K562 (cell line): ENCODE results near the gene LUC7L. TPM values are rescaled to one million over a fixed set of nuclear protein-coding genes. Genes with fewer than 3 reads are reported as not detected.
A peak's percentile ranks its signal among the peaks of the same experiment; 100 is the strongest.

Experiments
- BACH1 ChIP-seq: fragments of 200-800 bp; sonication (Bioruptor generic); IDR thresholded peaks from 2 replicates; pipeline ENCODE4 v1.6.1; 2016; ENCODE audit warnings: missing genetic modification characterization, missing compliant biosample characterization
- DIDO1 ChIP-seq: fragments of 450-650 bp; IDR thresholded peaks from 2 replicates; pipeline ENCODE4 v1.6.1; 2016; ENCODE audit warnings: low read depth, missing biosample characterization, missing genetic modification characterization
- EGR1 ChIP-seq: fragments of 450-650 bp; conservative IDR thresholded peaks from 2 replicates; pipeline ENCODE4 v1.6.1; 2017; ENCODE audit warnings: mild to moderate bottlenecking
- EWSR1 ChIP-seq: fragments of 450-650 bp; IDR thresholded peaks from 2 replicates; pipeline ENCODE4 v1.6.1; 2018; ENCODE audit warnings: borderline replicate concordance, mild to moderate bottlenecking, low read depth, moderate library complexity; ENCODE audit not compliant: partially characterized antibody
- FOXK1 ChIP-seq: sonication (generic); formaldehyde crosslinking; IDR thresholded peaks from 2 replicates; pipeline ENCODE4 v1.8.0; 2022; ENCODE audit warnings: missing genetic modification reagents, mild to moderate bottlenecking, borderline replicate concordance
- FOXK2 ChIP-seq, 2 experiments: fragments of 450-650 bp; IDR thresholded peaks in 1 of 2; conservative IDR thresholded peaks in 1 of 2; 2 replicates each; pipeline ENCODE4 v1.6.1; 2016; ENCODE audit warnings: low read depth in 2 of 2, mild to moderate bottlenecking in 1 of 2
- GATA2 ChIP-seq: sonication (generic); formaldehyde crosslinking; IDR thresholded peaks from 2 replicates; pipeline ENCODE4 v1.4.0; 2020; ENCODE audit warnings: mild to moderate bottlenecking, missing genetic modification reagents
- JUND ChIP-seq, 2 experiments: IDR thresholded peaks; 2 replicates in 1 of 2; 3 replicates in 1 of 2; pipeline ENCODE4 v1.6.1; 2011; ENCODE audit warnings: borderline replicate concordance in 2 of 2, low read depth in 2 of 2, low read length in 2 of 2, improper control_type of control experiment in 1 of 2, missing biosample characterization in 1 of 2, missing genetic modification characterization in 1 of 2, missing genetic modification reagents in 1 of 2
- MCM7 ChIP-seq, 2 experiments: fragments of 450-650 bp; IDR thresholded peaks; 2 replicates each; pipeline ENCODE4 v1.6.1; 2016 to 2018
- MEIS2 ChIP-seq: fragments of 450-650 bp; IDR thresholded peaks from 2 replicates; pipeline ENCODE4 v1.6.1; 2014; ENCODE audit warnings: mild to moderate bottlenecking; ENCODE audit not compliant: partially characterized antibody
- POLR3G ChIP-seq: IDR thresholded peaks from 2 replicates; pipeline ENCODE4 v1.6.1; 2011; ENCODE audit not compliant: insufficient read length, insufficient replicate concordance; ENCODE audit errors: extremely low read depth
- SMARCA4 ChIP-seq: fragments of 450-650 bp; IDR thresholded peaks from 2 replicates; pipeline ENCODE4 v1.6.1; 2016
- USF2 ChIP-seq: sonication (generic); formaldehyde crosslinking; IDR thresholded peaks from 2 replicates; pipeline ENCODE4 v1.5.0; 2020; ENCODE audit warnings: missing genetic modification reagents
- VEZF1 ChIP-seq: fragments of 200-800 bp; sonication (Bioruptor generic); IDR thresholded peaks from 2 replicates; pipeline ENCODE4 v1.6.1; 2017; ENCODE audit warnings: missing genetic modification characterization, missing compliant biosample characterization
- ZBTB26 ChIP-seq: fragments of 450-650 bp; formaldehyde crosslinking; IDR thresholded peaks from 2 replicates; pipeline ENCODE4 v1.4.0; 2022; ENCODE audit warnings: missing genetic modification characterization
- ZBTB49 ChIP-seq: sonication (generic); formaldehyde crosslinking; IDR thresholded peaks from 2 replicates; pipeline ENCODE4 v1.8.0; 2022; ENCODE audit warnings: missing genetic modification reagents, mild to moderate bottlenecking, borderline replicate concordance
- ZHX1 ChIP-seq: fragments of 150-350 bp; conservative IDR thresholded peaks from 2 replicates; pipeline ENCODE4 v1.6.1; 2014; ENCODE audit warnings: low read length
- ZNF23 ChIP-seq: fragments of 250-450 bp; sonication (Bioruptor Pico); IDR thresholded peaks from 2 replicates; pipeline ENCODE4 v1.4.0; 2020; ENCODE audit warnings: mild to moderate bottlenecking
- ZNF584 ChIP-seq: fragments of 200-800 bp; sonication (Bioruptor generic); IDR thresholded peaks from 2 replicates; pipeline ENCODE4 v1.6.1; 2016; ENCODE audit warnings: low read depth, mild to moderate bottlenecking, missing genetic modification characterization, missing compliant biosample characterization
- ZNF766 ChIP-seq: fragments of 200-800 bp; sonication (Bioruptor generic); conservative IDR thresholded peaks from 2 replicates; pipeline ENCODE4 v1.6.1; 2016; ENCODE audit warnings: missing genetic modification characterization, missing compliant biosample characterization
- polyA plus RNA-seq, 8 experiments: library from polyadenylated mRNA; depleted of rRNA in 4 of 8; stranded (reverse) in 5 of 8; unstranded in 3 of 8; fragments of >200 nt; fragmentation: Nextera tagmentation in 2 of 8; fragmentation: Illumina TruSeq in 1 of 8; extraction: Ambion mirVana in 2 of 8; extraction: Trizol in 1 of 8; gene quantifications; 2 replicates each; pipeline versions ENCODE4 v1.2.1 to v1.2.3, GENCODE V29; 2011 to 2014; ENCODE audit warnings: inconsistent platforms in 1 of 8, missing spikeins in 1 of 8
- total RNA-seq, 7 experiments: library from RNA; depleted of rRNA in 6 of 7; stranded (reverse); fragments of >200 nt in 6 of 7; fragmentation: Illumina TruSeq in 2 of 7; extraction: Trizol in 2 of 7; gene quantifications; 2 replicates each; pipeline versions ENCODE4 v1.2.1 to v1.2.3, GENCODE V29; 2011 to 2021; ENCODE audit warnings: low replicate concordance in 1 of 7

The LUC7L gene
- total and polyA plus RNA-seq, 9 of the 15 experiments (the other 6 are each of a cell fraction or from before 2014, with no cell fraction given): 1.7 to 93.3 (median 59.5) TPM

GRCh38 chr16:143047-143446, 86.2 kb downstream of the LUC7L start (continued):
- TF ChIP-seq USF2 (CRISPR knock-in tag) (no peak), EWSR1 (no peak), FOXK1 (no peak), BACH1 (no peak), ZNF766 (CRISPR knock-in tag) (peak; percentile 53; the same call in 1 of the 2 replicates), JUND (IDR thresholded peaks at IDR 0.05; ENCODE audit: borderline replicate concordance, low read depth, low read length) (peak; percentile 61; the same call in 1 of the 2 replicates), JUND (tag; IDR thresholded peaks at IDR 0.05; ENCODE audit: borderline replicate concordance, low read depth, low read length) (no peak; the same call in 2 of the 3 replicates), ZNF23 (CRISPR knock-in tag) (no peak), VEZF1 (CRISPR knock-in tag) (peak; percentile 74), FOXK2 (conservative IDR thresholded peaks at IDR 0.05 in 1 of 2, IDR thresholded peaks at IDR 0.05 in 1 of 2; ENCODE audit: low read depth in 2 of 2) (no peak), MEIS2 (no peak), ZNF584 (no peak), SMARCA4 (peak; percentile 90), GATA2 (peak; percentile 85), EGR1 (peak; percentile 24; the same call in 1 of the 2 replicates), ZBTB26 (CRISPR knock-in tag) (no peak), DIDO1 (tag) (no peak), ZHX1 (no peak), ZBTB49 (CRISPR knock-in tag) (no peak), MCM7 (IDR thresholded peaks at IDR 0.05) (no peak), POLR3G (no peak)
